ENCODE data around the gene ADAM12.

GRCh38 chr10:126118476-126118875 is 269.8 kb downstream of the ADAM12 start:
- TF ChIP-seq MAX (IDR thresholded peaks at IDR 0.05), result no peak
- TF ChIP-seq EZH2 (IDR thresholded peaks at IDR 0.05), result no peak
- TF ChIP-seq RAD21 (IDR thresholded peaks at IDR 0.05; ENCODE audit: low read depth), result no peak
- TF ChIP-seq FOSL1 (IDR thresholded peaks at IDR 0.05; ENCODE audit: low read depth), result no peak
- TF ChIP-seq CTCF (IDR thresholded peaks at IDR 0.05 in 2 of 3, conservative IDR thresholded peaks at IDR 0.05 in 1 of 3; ENCODE audit: borderline replicate concordance in 1 of 3, insufficient read depth in 1 of 3, low read depth in 2 of 3, low read length in 2 of 3), result no peak
- no peak for TF ChIP-seq EZH2phosphoT487 (IDR thresholded peaks at IDR 0.05; ENCODE audit: borderline replicate concordance)
- no peak for TF ChIP-seq POLR2AphosphoS5 (IDR thresholded peaks at IDR 0.05; ENCODE audit: low read depth, low read length)
- TF ChIP-seq SP1 (IDR thresholded peaks at IDR 0.05; ENCODE audit: low read depth), result no peak
- no peak for TF ChIP-seq SIN3A (IDR thresholded peaks at IDR 0.05; ENCODE audit: low read depth)
- TF ChIP-seq ATF3 (IDR thresholded peaks at IDR 0.05), result no peak
- TF ChIP-seq SRF (IDR thresholded peaks at IDR 0.05; ENCODE audit: low read depth), result no peak
- no peak for TF ChIP-seq REST (IDR thresholded peaks at IDR 0.05; ENCODE audit: low read depth)
- TF ChIP-seq CBX3 (IDR thresholded peaks at IDR 0.05; ENCODE audit: low read depth), result no peak
